GM12873 (cell line): ENCODE data around the gene PSMB2.

Source experiments
- CTCF ChIP-seq: IDR thresholded peaks from 2 replicates; pipeline ENCODE4 v1.5.1; 2012; ENCODE audit warnings: low read depth, mild to moderate bottlenecking, moderate library complexity, low read length, control low read depth; ENCODE audit not compliant: insufficient read depth; ENCODE audit errors: missing control alignments

The PSMB2 gene

GRCh38 chr1:35580949-35581388 is 60.4 kb downstream of the PSMB2 start:
- no peak for TF ChIP-seq CTCF

GRCh38 chr1:35577071-35577998 is 64.0 kb downstream of the PSMB2 start:
- no peak for TF ChIP-seq CTCF

- TF ChIP-seq CTCF: no peak
These were observed 65.1 kb downstream of the PSMB2 start for GRCh38 chr1:35576061-35576765.

- no peak for TF ChIP-seq CTCF
These were observed 65.8 kb downstream of the PSMB2 start for GRCh38 chr1:35575416-35575958.

GRCh38 chr1:35574655-35575415 is 66.5 kb downstream of the PSMB2 start:
- no peak for TF ChIP-seq CTCF

GRCh38 chr1:35574125-35574654 is 67.1 kb downstream of the PSMB2 start:
- no peak for TF ChIP-seq CTCF
